Activated effector memory CD4-positive, alpha-beta T cell treated with anti-CD3 and anti-CD28 coated beads, Interleukin-2, amount 50 U/mL, for 16 hours (primary cell): ENCODE measurements around the gene RBBP8.

Experiments
- DNase-seq: peaks from one replicate; pipeline ENCODE4 v3.0.0-alpha.2; 2020

The RBBP8 gene

GRCh38 chr18:23066504-23067039, 133.4 kb downstream of the RBBP8 start:
- DNase-seq = no peak

DNA sequence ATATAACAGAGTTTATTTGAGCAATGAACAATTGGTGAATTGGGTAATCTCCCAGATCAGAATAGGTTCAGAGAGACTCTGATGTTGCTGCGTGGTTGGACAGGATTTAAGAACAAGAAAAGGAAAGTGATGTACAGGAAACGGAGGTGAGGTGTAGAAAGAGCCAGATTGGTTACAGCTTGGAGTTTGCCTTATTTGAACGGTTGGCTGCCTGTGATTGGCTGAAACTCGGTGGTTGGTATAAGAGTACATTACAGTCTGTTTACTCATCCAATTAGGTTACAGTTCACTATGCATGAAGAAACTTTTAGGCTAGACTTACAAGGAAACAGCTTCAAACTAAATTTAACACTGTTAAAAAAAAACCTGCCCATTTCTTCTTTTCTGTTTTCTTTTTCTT, 134.1 kb downstream of the RBBP8 start:
- no peak for DNase-seq

DNA sequence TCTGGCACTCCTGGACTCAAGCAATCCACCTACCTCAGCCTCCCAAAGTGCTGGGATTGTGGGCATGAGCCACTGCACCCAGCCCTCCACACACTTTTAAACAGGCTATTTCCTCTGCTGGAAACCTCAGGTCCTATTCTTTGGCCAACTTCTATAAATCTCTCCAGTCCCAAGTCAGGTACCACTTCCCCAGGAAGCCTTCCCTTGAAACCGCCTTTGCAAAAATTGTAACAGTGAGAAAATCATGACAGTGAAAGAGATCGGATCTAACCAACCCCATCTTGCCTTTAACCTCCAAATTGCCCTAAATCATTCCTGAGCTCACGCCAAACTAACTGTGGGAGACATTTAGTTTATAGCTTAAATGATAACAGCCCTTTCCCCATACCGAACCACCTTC, 134.9 kb downstream of the RBBP8 start:
- DNase-seq = no peak

DNA sequence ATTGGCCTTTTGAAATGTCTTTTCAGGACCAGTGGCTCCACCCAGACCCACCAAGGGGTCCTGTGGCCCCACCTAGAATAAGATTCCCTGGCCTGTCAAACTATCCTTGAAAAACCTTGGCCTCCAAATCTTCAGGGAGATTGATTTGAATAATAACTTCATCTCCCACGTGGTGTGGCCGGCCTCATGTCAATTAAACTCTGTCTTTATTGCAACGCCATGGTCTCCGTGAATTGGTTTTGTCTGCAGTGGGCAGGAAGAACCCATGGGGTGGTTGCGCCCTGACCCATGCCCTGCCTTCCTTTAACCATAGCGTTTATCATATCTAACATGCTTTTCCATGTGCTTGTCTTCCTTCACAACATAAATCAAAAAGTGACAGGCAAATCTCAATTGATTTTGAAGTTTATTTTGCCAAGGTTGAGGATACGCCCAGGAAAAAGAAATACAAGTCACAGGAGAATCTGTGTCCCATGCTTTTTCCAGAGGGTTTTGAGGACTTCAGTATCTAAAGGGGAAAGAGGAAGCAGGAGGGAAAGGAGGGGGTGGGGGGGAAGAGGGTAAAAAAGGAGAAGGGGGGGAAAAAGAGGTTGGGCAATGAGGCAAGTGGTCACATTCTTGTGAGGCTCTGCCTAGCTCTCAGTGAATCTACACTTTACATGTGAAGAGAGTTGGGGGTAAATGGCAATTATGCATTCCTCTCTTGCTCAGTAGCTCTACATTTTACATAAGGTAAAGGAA, 135.6 kb downstream of the RBBP8 start:
- DNase-seq = no peak

DNA sequence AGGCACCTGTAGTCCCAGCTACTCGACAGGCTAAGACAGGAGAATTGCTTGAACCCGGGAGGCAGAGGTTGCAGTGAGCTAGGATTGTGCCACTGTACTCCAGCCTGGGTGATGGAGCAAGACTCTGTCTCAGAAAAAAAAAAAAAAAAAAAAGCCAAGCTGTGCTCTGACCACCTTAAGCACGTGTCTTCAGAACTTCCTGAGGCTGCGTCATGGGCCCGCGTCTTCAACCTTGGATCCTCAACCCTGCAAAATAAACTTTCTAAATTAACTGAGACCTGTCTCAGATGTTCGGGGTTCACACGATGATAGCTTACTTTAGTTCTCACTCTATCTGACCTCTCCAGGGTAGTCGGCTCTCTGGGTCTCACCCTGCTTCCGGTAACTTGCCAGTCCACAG, 136.4 kb downstream of the RBBP8 start:
- peak; percentile 65 for DNase-seq

DNA sequence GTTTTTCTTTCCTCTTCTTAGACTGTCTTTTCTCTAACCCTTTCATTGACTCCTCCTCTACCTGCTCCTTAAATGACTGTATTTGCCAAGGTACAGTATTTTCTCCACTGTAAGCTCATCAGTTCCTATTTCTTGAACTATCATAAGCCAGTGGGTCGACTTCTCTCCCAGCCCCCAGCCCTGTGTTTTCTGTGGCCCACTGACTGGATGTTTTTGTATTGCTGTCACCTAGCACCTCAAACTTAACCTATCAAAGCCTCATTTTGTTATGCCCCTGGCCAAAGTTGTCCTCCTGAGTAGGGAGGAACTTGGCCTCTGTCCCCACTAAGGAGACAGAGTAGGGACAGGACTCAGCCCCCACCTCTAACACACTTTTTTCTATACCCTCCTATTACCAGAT, 136.8 kb downstream of the RBBP8 start:
- no peak for DNase-seq

DNA sequence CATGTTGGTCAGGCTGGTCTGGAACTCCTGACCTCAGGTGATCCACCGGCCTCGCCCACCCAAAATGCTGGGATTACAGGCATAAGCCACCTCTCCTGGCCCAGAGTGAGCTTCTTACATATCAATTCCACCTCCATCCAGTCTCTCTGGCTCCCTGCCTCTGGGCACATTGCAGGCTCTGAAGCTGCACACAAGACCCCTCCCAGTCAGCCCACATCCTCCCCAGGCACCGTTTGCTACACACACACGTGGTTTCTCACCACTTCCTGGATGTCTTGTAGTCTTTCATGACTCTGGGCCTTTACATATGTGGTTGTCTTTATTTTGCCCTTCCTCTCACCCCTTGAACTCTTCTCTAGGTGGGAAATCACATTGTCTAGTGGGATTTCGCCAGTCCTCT, 138.2 kb downstream of the RBBP8 start:
- DNase-seq = peak; percentile 89

DNA sequence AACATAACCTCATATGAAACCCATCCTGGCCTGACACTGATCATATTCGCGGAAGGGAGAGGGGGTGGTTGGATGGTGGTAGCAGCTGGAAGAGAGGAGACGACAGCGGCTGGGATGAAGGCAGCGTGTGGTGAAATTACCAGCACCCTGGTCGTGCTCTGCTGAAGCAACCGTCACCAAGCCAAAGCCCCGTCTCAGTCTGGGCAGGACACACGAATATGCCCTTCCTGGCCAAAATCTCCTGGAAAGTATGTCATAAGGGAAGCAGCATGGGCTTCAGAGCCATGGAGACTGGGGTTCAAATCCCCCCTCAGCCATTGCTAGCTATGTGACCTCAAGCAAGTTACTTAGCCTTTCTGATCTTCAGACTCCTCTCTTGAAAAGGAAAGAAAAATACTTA, 139.0 kb downstream of the RBBP8 start:
- no peak for DNase-seq

GRCh38 chr18:23073996-23074606, 141.0 kb downstream of the RBBP8 start:
- no peak for DNase-seq
